Neutrophil (primary cell): ENCODE data around the gene ARAP1.

Experiments
- H3K27ac ChIP-seq: fragments of 200-600 bp; sonication (generic); 2 replicates; pipeline ENCODE4 v1.5.1; 2016; ENCODE audit warnings: mild to moderate bottlenecking, moderate library complexity
- H3K27me3 ChIP-seq: fragments of 200-600 bp; sonication (generic); 2 replicates; pipeline ENCODE4 v1.6.0; 2016; ENCODE audit warnings: mild to moderate bottlenecking
- H3K36me3 ChIP-seq: fragments of 200-600 bp; sonication (generic); 2 replicates; pipeline ENCODE4 v1.5.1; 2017
- H3K4me1 ChIP-seq, 2 experiments: fragments of 200-600 bp in 1 of 2; sonication (generic) in 1 of 2; 1 replicate in 1 of 2; 2 replicates in 1 of 2; pipeline versions ENCODE4 v1.5.1 to v1.6.1; 2013 to 2016; ENCODE audit warnings: low read depth in 1 of 2, low read length in 1 of 2, mild to moderate bottlenecking in 1 of 2, moderate library complexity in 1 of 2; ENCODE audit not compliant: control insufficient read depth in 1 of 2, insufficient read depth in 1 of 2
- H3K4me3 ChIP-seq, 2 experiments: fragments of 200-600 bp in 1 of 2; sonication (generic) in 1 of 2; 1 replicate in 1 of 2; 2 replicates in 1 of 2; pipeline ENCODE4 v1.5.1; 2013 to 2016; ENCODE audit warnings: low read depth in 1 of 2, low read length in 1 of 2, mild to moderate bottlenecking in 1 of 2, moderate library complexity in 1 of 2
- H3K9me3 ChIP-seq: fragments of 200-600 bp; sonication (generic); 2 replicates; pipeline ENCODE4 v1.5.1; 2016
- CTCF ChIP-seq: fragments of 200-600 bp; sonication (generic); IDR thresholded peaks from 2 replicates; pipeline ENCODE4 v1.5.1; 2016; ENCODE audit warnings: antibody characterized with exemption

Gene ARAP1

DNA sequence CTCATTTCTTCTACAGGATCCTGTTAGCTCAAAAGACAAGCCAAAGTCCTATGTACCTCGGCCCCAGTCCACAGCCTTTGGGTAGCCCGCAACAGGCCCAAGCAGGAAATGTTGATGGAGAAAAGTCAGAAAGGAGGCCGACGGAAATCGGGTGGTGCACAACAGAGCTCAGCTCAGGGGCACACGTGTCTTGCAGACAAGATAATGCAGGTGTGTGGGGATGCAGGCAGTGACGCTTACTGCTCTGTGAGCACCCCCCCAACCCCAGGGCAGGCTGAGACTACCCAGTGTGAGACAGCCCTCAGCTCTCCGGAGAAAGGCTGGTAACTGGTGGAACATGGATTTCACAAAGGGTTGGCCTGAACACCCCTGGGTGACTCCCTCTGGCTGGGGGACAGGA lies 73.7 kb downstream of the ARAP1 start:
- no peak for TF ChIP-seq CTCF
- H3K27me3 ChIP-seq: peaks cover 59% of the 10 kb centered on the region
- H3K27ac ChIP-seq: no peak overlapping the region
- H3K36me3 ChIP-seq: peaks cover 20% of the 10 kb centered on the region
- no peak overlapping the region for H3K4me3 ChIP-seq
- H3K4me1 ChIP-seq: no peaks in the 10 kb centered on the region
- no peaks in the 10 kb centered on the region for H3K9me3 ChIP-seq

DNA sequence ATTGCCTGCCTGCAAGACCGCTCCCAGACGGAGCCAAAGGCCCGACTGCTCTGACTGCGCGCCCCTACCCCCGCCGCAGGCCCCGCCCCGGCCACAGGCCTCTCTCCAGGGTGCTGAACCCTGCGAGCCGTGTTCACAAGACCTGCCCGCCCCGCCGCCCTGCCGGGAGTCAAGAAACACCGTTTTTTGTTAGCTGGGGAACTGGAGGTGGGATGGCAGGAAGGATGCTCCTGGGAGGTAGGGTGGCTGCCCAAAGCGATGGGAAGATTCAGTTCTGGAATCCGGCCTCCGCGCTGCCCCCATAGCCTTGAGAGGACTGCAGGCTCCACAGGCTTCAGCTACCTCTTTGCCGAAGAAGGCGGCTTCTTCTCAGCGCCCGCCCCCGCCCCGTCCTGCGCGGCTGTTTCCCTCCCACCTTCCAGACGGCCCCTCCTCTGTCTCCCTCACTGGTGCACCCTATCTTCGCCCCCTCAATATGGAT lies 75.3 kb downstream of the ARAP1 start:
- no peaks in the 10 kb centered on the region for H3K9me3 ChIP-seq
- no peak for TF ChIP-seq CTCF
- H3K27ac ChIP-seq: no peak overlapping the region
- H3K36me3 ChIP-seq: peaks cover 6% of the 10 kb centered on the region
- H3K4me3 ChIP-seq: no peak overlapping the region
- H3K27me3 ChIP-seq: peaks cover 75% of the 10 kb centered on the region
- H3K4me1 ChIP-seq: no peaks in the 10 kb centered on the region

DNA sequence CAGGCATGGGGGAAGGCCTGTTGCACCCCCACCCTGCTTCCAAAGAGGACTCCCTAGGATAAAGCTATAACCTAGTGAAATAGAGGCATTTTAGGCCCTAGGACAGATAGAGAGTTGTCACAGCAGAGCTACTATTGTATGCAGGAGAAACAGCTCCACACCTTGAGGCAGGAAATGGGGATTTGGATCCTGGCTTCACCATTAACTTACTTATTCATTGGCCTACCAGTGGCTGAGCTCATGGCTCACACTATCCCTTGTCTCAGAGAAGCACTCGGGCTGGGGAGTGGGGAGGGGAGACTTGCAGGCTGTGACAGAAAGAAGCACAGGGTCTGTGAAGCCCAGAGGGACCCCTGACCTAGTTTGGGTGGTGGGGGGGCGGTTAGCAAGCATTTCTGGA lies 77.0 kb downstream of the ARAP1 start:
- no peaks in the 10 kb centered on the region for H3K36me3 ChIP-seq
- H3K4me3 ChIP-seq: no peak overlapping the region
- peaks cover 92% of the 10 kb centered on the region for H3K27me3 ChIP-seq
- H3K27ac ChIP-seq: no peak overlapping the region
- no peaks in the 10 kb centered on the region for H3K9me3 ChIP-seq
- no peaks in the 10 kb centered on the region for H3K4me1 ChIP-seq
- TF ChIP-seq CTCF: no peak

DNA sequence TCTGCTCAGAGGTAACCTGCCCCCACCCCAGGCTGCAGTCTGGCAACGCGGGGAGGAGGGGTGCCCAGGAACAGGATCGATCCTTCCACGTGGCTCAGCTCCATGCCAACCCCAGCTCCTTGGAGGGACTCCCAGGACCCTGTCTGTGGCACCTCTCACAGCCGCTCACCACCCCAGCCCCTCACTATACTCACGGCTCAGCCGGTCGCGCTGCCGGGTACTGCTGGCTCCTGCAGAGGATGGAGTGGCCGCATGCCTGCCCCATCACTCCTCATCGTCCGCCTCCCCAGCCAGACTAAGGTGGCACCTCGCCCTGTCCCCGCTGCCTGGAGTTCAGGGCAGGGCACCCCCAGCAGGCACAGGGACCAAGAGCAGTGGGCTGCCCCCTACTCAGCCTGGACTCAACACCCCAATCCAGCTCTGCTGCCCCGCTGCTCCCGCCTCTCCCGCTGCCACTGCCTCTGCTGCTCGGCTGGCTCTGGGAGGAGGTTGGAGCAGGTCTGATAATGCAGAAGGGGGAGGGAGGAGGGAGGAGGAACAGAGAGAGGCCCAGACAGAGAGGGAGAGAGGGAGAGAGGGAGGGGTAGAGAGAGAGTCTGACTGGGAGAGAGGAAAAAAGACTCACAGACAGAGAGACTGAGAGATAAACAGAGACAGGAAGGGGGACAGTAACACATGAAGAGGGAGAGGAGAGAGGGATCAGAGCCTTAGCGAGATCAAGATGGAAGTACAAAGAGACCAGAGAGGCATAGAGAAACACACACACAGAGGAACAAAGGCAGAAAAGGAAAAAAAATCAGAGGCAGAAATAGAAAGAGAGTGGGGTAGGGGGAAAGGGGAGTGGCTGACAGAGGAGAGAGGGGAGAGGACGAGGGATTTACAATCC lies 78.0 kb downstream of the ARAP1 start, which contains the start of gene PDE2A:
Gene PDE2A, minus strand, starts transcription at position 480 of the 886 bp plus-strand sequence. Its CDS starts 215 bp downstream, at position 265.
- Histone ChIP-seq H3K4me1 (no peaks in the 10 kb centered on the region), H3K36me3 (no peaks in the 10 kb centered on the region), H3K27me3 (peaks cover 100% of the 10 kb centered on the region), H3K4me3 (no peak within 1 kb of the TSS), H3K9me3 (no peaks in the 10 kb centered on the region), H3K27ac (no peak within 1 kb of the TSS)
- TF ChIP-seq CTCF: no peak

GRCh38 chr11:72673284-72673942 lies 78.8 kb downstream of the ARAP1 start:
- TF ChIP-seq CTCF: no peak
- H3K36me3 ChIP-seq: no peaks in the 10 kb centered on the region
- no peak overlapping the region for H3K4me3 ChIP-seq
- H3K9me3 ChIP-seq: no peaks in the 10 kb centered on the region
- no peak overlapping the region for H3K27ac ChIP-seq
- H3K4me1 ChIP-seq: no peaks in the 10 kb centered on the region
- H3K27me3 ChIP-seq: peaks cover 100% of the 10 kb centered on the region
